ENCODE measurements around the gene CORO1C. TPM values are rescaled to one million over a fixed set of nuclear protein-coding genes. Genes with fewer than 3 reads are reported as not detected.

Gene CORO1C
- total RNA-seq, 6 donors from 2014 or later, result 154 to 297 (median 223) TPM

GRCh38 chr12:108613548-108613947, 117.8 kb downstream of the CORO1C start:
- 22 to 63% methylated on average over 1 to 9 of the region's 9 CpGs for WGBS, 2 donors
- DNase-seq (peak in 1 of 2 donors; percentile 55), ATAC-seq (ENCODE audit: low FRiP score in 2 of 2) (no peak)
- Histone ChIP-seq H3K27ac (peak overlapping the region in 2 of 4 donors; percentile 12 to 44), H3K36me3 (no peaks in the 10 kb centered on the region), H3K9me3 (no peaks in the 10 kb centered on the region), H3K4me1 (peaks cover 33 to 43% (median 35%) of the 10 kb centered on the region in 4 donors), H3K4me3 (no peak overlapping the region), H3K27me3 (no peaks in the 10 kb centered on the region)
- TF ChIP-seq CTCF (IDR thresholded peaks at IDR 0.05) (no peak), POLR2AphosphoS5 (IDR thresholded peaks at IDR 0.05) (peak in 1 of 2 donors; percentile 10)

- H3K27ac ChIP-seq, result peak overlapping the region in 1 of 4 donors; percentile 12
- H3K4me3 ChIP-seq, result no peak overlapping the region
- no peaks in the 10 kb centered on the region for H3K27me3 ChIP-seq
- WGBS, 2 donors, result 82 to 85% methylated on average over 8 of the region's 8 CpGs
- ATAC-seq (ENCODE audit: low FRiP score in 2 of 2), result no peak
- H3K36me3 ChIP-seq, result no peaks in the 10 kb centered on the region
- H3K4me1 ChIP-seq, result peaks cover 26 to 36% (median 28%) of the 10 kb centered on the region in 4 donors
- DNase-seq, result no peak
- no peaks in the 10 kb centered on the region for H3K9me3 ChIP-seq
- TF ChIP-seq EP300 (IDR thresholded peaks at IDR 0.05) (no peak), POLR2A (IDR thresholded peaks at IDR 0.05) (no peak), CTCF (IDR thresholded peaks at IDR 0.05) (no peak), POLR2AphosphoS5 (IDR thresholded peaks at IDR 0.05) (no peak)
These were observed 118.5 kb downstream of the CORO1C start for GRCh38 chr12:108612788-108613282.

- Histone ChIP-seq H3K27ac (no peak overlapping the region), H3K9me3 (no peaks in the 10 kb centered on the region), H3K4me1 (peaks cover 17 to 27% (median 19%) of the 10 kb centered on the region in 4 donors), H3K27me3 (no peaks in the 10 kb centered on the region), H3K36me3 (no peaks in the 10 kb centered on the region), H3K4me3 (no peak overlapping the region)
- TF ChIP-seq POLR2AphosphoS5 (IDR thresholded peaks at IDR 0.05), result peak in 1 of 2 donors; percentile 21
- no peak for TF ChIP-seq POLR2A (IDR thresholded peaks at IDR 0.05)
- peak; percentile 22 to 59 (median 46) for TF ChIP-seq CTCF (IDR thresholded peaks at IDR 0.05)
- 57 to 67% methylated on average over 5 of the region's 5 CpGs for WGBS, 2 donors
- DNase-seq (no peak), ATAC-seq (ENCODE audit: low FRiP score in 2 of 2) (peak in 1 of 2 donors; percentile 45)
These were observed 119.4 kb downstream of the CORO1C start for GRCh38 chr12:108611884-108612415.

- H3K27me3 ChIP-seq, result no peaks in the 10 kb centered on the region
- no peak overlapping the region for H3K4me3 ChIP-seq
- ATAC-seq (ENCODE audit: low FRiP score in 2 of 2), result no peak
- no peak for DNase-seq
- H3K27ac ChIP-seq, result no peak overlapping the region
- TF ChIP-seq EP300 (IDR thresholded peaks at IDR 0.05) (no peak), POLR2AphosphoS5 (IDR thresholded peaks at IDR 0.05) (no peak), POLR2A (IDR thresholded peaks at IDR 0.05) (no peak), CTCF (IDR thresholded peaks at IDR 0.05) (no peak)
- H3K36me3 ChIP-seq, result no peaks in the 10 kb centered on the region
- H3K9me3 ChIP-seq, result no peaks in the 10 kb centered on the region
- WGBS, 2 donors, result 86 to 87% methylated on average over 11 to 15 of the region's 15 CpGs
- H3K4me1 ChIP-seq, result peaks cover 14 to 22% (median 16%) of the 10 kb centered on the region in 4 donors
These were observed 120.3 kb downstream of the CORO1C start for GRCh38 chr12:108610856-108611605.
